HG03196 (cell line): ENCODE data around the gene AP4B1.
"Not testable (repeated sequence)": the region's sequence is repeated elsewhere in the genome, so short reads cannot be mapped to it uniquely, and the experiment has no call there.

Experiments
- ATAC-seq: cut with Tn5 transposase; IDR thresholded peaks from one replicate; pipeline ENCODE4 v1.9.1; 2021; ENCODE audit not compliant: unreplicated experiment

AP4B1 gene

GRCh38 chr1:113858982-113859381, 45.6 kb downstream of the AP4B1 start:
- no peak for ATAC-seq

- no peak for ATAC-seq
Observed at GRCh38 chr1:113858418-113858817, 46.2 kb downstream of the AP4B1 start.

GRCh38 chr1:113857776-113858175, 46.8 kb downstream of the AP4B1 start:
- no peak for ATAC-seq

GRCh38 chr1:113856401-113856790, 48.2 kb downstream of the AP4B1 start:
- no peak for ATAC-seq

- ATAC-seq = no peak
Observed at GRCh38 chr1:113855630-113856400, 48.8 kb downstream of the AP4B1 start.

- ATAC-seq = no peak
Observed at GRCh38 chr1:113854234-113854633, 50.4 kb downstream of the AP4B1 start.

GRCh38 chr1:113852694-113853093, 51.9 kb downstream of the AP4B1 start:
- not testable (repeated sequence) for ATAC-seq

GRCh38 chr1:113850127-113850796, 54.3 kb downstream of the AP4B1 start:
- ATAC-seq = no peak

- ATAC-seq = no peak
Observed at GRCh38 chr1:113849072-113849471, 55.5 kb downstream of the AP4B1 start.

- no peak for ATAC-seq
Observed at GRCh38 chr1:113846391-113847035, 58.1 kb downstream of the AP4B1 start.
